Epithelial cell of prostate (primary cell): ENCODE data around the gene TXNL4B.

Experiments used
- DNase-seq: peaks from one replicate; pipeline ENCODE4 v3.0.0-alpha.2; 2011; ENCODE audit warnings: low read depth, low spot score
- H3K27ac ChIP-seq: fragments of 450-650 bp; 2 replicates; pipeline ENCODE4 v1.5.1; 2017; ENCODE audit warnings: mild to moderate bottlenecking

Gene TXNL4B

DNA sequence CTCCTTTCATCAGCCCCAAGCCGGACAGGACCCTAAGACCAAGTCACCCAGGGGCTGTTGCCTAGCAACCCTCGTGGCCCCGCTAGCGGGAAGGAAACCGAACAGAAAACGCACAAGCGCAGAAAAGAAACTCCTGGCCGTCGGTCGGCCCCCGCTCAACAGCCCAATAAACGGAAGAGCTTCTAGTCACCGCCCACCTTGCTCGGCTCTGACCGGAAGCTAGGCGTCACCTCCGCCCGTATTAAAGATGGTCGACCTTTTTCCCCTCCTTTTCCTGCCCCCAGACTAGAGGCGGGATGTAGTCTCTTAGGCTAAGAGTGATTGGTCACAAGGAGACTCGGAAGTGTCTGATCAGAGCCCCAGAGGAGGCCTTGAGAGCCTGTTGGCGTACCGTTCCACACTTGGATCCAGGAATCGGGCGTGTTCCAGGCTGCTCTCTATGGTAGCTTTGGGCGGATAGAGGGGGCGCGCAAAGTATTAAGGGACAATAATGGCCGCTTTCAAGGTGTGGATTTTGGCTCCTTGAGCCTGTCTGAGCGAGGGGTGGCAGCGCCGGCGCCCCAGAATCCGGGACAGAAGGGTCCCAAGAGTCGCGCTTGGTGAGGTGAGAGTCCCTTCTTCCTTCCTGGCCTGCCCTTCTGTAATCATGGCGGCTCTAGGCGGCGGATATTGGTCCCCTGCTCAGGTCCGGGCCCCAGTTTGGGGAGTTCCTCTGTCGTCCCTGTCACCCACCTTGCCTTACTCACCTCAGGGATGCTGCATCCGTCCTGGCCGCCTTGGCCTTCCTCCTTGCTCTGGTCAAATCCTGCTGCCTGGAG, at the start of gene TXNL4B, which contains the start of gene DHX38:
Gene TXNL4B (minus strand): TSS at position 173 of the 818 bp plus-strand sequence. CDS start 2,871 bp downstream, outside the sequence.
Gene DHX38 (plus strand): TSS at position 400 of the 818 bp plus-strand sequence. CDS start 2,311 bp downstream, outside the sequence.
- peak within 1 kb of the TSS; percentile 83 for H3K27ac ChIP-seq
- peak; percentile 95 for DNase-seq

DNA sequence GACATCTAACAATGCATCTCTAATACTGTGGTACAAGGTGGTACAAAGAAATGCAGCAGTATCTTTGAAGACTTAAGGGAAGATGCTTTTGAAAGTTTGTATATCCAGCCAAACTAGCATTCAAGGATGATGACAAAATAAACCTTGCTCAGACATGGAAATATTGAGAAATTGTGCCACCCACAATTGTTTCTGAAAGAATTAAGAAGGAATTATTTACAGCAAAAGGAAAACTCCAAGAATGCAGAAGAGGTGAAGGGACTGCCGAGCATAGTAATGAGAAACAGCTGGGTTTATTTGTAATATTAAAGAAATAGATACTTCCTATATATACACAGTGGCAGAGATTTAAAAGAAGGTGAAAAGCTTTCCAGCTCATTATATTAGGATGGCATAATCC, 49.1 kb upstream of the TXNL4B start:
- no peak for DNase-seq
- no peak overlapping the region for H3K27ac ChIP-seq

DNA sequence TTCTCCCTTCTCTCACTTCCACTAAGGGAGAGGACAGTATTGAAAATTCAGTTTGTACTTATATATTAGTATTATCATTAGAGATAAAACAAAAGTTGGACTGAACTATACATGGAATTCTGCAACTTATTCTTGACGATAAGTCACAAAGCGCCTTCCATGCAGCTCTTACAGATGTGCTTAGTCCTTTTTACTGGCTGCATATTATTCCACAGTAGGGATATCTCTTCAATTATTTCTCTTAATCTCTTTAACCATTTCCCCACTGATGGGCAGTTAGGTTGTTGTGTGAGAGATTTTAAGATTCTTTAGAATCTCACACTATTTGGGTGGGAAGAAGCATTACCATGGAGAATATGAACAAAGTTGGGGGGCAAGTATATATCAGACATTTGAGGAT, 46.5 kb upstream of the TXNL4B start:
- DNase-seq, result no peak
- H3K27ac ChIP-seq, result no peak overlapping the region

DNA sequence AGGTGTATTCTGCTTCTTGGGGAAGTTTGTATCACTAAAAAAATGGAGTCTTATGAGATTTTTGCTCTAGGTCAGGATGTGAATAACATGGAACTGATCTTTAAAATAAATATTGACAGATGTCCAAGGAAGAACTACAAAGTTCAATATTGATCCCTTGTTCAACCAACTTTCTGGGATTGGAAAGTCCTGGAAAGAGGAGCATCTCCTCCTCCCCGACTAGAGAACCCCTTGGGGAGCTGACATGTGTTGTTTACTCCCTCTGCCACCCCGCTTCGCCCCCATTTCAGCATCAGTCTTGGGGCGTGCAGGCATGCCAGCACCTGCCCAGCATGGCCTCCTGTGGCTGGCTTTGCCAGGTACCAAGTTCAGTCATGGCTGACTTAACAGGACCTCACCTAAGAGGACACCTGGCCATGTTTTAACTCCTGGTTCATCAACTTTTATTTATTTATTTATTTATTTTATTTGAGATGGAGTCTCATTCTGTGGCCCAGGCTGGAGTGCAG, 44.7 kb upstream of the TXNL4B start:
- no peak overlapping the region for H3K27ac ChIP-seq
- no peak for DNase-seq

DNA sequence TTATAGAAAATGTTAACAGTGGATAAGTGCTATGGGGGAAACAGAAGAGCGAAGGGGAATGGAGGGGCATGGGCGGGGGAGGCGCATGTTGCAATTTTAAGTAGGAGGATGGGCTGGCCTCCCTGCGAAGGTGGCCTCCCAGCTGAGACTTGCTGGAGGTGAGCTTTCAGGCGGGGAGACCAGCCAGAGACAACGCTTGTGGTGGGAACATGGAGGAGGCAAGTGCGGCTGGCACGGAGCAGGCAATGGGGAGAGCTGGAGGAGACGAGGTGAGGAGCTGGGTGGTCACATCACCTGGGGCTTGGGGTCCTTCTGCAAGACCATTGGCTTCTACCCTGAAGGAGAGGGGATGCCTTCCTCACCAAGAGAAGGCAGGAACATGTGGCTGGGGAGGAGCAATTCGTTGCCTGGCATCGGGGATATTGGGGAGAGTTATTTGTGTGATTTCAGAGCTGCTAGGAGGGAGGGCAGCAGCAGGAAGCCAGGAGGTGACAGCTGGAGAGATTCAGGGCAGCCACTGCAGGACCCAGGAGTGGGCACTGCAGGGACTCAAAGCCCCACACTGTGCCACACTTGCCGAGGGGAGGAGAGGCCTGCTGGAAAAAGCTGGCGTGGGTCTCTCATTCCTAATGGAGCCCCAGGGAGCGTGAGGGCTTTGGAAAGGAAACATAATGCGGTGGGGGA, 44.1 kb upstream of the TXNL4B start:
- no peak overlapping the region for H3K27ac ChIP-seq

DNA sequence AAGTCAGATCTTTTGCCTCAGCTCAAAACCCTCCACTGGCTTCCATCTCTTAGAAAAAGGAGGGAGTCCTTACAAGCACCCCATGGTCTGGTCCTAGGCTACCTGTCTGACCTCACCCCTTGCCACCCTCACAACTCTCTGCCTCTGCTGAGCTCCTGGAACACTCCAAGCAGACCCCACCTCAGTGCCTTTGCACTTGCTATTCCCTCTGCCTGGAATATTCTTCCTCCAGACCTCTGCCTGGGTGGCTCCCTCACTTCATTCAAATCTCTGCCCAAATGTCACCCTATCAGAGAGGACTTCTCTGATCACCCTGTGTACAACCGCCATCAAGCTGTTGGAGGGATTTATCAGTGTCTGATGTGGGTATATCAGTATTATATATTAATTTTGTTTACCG, 41.1 kb upstream of the TXNL4B start:
- H3K27ac ChIP-seq, result no peak overlapping the region
- DNase-seq, result no peak

More for the DNA sequence above, 44.1 kb upstream of the TXNL4B start:
- no peak for DNase-seq

DNA sequence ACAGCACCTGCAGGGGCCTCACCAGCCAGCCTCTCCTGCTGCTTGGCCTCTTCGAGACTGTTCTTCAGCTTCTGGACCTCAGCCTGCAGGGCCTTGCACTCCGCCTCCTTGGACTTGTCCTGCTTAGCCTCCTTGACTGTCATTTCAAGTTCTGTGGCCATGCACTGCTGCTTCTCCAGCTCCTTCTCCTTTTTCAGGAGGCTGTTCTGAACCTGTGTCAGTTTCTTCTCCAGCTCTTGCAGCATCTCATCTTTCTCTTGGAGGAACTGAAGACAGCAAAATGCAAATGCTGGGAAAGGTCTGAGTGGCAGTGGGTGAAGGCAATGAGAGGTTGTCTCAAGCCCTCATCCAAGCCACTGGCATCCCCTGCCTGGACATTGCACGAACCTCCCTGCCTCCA, 39.3 kb upstream of the TXNL4B start:
- no peak overlapping the region for H3K27ac ChIP-seq
- no peak for DNase-seq

DNA sequence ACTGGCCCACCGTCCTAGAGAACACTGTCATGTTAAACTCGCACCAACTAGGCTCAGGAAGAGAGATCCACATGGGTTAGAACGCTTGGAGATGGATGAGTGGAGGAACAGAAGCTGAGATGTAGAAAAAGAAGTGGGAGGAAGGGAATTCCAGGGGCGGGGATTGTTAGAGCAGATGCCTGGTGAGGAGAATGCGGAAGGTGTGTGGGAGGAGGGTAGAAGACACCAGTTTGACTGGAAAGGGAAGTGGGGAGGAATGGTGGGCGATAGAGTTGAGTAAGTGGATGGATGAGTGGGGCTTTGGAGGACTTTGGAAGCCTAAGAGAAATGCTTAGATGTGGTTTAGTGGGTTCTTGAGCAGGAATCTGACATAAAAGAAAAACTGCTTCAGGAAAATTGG, 37.6 kb upstream of the TXNL4B start:
- H3K27ac ChIP-seq, result no peak overlapping the region
- no peak for DNase-seq

DNA sequence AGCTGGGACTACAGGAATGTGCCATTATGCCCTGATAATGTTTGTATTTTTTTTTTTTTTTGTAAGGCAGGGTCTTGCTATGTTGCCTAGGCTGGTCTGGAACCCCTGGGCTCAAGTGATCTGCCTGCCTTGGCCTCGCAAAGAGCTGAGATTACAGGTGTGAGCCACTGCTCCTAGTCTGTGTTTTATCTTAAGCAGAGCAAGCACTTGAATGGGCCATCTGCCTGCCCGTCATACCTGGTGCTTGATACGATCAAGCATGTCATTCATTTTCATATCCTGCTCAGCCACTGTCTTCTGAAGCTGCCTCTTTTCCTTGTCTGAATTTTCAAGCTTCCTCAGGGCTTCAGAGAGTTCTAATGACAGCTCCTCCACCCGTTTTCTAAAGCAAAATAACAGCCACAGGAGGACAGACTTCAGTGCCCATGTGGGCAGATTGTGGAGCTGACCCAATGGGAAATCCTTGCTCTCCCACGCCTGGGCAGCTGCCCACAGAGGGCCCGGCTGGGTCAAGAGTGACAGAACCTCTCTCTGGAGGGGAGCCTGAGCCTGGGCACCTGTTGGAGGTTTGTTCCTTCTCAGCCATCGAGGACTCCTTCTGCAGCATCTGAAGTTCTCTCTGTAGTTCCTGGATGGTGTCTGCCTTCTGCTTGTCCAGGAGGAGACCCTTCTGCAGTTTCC, 36.7 kb upstream of the TXNL4B start:
- H3K27ac ChIP-seq, result no peak overlapping the region
- DNase-seq, result no peak

DNA sequence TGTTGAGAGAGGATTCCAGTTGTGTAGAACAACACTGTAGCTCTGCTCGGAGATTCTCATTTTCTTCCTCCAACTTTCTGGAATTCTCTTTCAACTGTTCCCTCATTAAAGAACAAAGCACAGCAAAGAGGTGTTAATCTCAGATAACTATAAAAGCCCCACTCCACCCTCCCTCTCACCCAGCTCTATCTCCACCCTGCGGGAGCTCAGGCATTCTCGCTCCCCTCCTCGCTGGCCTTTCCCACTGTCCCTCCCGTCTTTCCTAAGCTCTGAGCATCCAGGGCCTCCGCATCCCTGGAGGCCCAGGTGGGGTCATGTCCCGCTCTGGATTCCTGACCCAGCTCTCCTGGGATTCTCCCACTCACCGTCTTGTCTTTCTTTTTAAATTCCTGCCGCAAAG, 35.3 kb upstream of the TXNL4B start:
- no peak overlapping the region for H3K27ac ChIP-seq
- no peak for DNase-seq

DNA sequence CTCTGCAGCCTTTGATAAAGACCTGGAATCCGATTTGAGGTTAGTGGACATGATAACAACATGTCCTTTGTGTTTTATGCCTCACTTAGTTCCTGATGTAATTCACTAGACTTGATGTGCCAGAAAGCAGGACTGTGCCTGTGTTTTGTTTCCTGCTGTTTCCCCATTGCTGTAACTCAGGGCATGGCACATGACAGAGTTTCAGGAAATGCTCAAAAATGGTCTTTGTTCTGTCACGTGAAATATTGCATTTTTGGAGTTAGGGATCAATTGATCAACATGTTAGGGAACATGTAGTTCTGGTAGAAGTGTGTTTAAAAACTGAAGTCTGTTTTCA, 33.0 kb upstream of the TXNL4B start:
- no peak overlapping the region for H3K27ac ChIP-seq
- DNase-seq, result no peak

DNA sequence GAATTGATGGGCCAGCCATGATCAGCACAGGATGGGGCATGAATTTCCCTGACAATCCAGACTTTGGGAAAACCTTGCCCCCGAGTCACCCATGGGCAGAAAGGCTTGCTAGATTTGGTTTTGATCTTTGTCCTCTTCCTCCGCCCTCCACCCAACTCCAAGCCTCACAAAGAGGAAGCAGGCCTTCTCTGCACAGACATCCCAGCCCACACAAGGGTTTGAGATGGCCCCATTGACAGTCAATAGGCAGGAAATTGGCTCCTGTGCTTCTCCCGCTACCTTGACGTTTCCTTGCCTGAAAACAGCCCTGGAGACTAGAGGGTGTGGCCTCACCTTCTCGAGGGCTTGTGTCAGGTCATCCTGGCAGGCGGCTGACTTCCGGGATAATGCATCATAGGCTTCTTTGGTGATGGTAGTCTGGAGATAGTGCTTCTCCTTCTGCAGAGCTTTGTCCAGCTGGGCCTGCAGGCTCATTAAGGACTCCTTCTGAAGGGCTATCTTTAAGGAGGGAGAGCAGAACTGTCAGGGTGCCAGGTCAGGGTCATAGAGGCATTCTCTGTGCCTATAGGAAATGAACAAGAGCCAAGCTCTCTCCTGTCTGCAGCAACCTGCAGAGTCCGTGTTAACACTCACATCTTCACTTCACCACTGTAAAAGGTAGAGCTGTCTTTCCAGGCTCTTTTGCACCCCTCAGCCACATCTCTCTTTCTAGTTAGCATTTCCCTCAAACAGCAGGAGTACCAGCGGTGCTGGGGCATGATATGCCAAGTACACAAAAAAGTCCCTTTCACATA, 32.4 kb upstream of the TXNL4B start:
- DNase-seq, result no peak
- no peak overlapping the region for H3K27ac ChIP-seq

DNA sequence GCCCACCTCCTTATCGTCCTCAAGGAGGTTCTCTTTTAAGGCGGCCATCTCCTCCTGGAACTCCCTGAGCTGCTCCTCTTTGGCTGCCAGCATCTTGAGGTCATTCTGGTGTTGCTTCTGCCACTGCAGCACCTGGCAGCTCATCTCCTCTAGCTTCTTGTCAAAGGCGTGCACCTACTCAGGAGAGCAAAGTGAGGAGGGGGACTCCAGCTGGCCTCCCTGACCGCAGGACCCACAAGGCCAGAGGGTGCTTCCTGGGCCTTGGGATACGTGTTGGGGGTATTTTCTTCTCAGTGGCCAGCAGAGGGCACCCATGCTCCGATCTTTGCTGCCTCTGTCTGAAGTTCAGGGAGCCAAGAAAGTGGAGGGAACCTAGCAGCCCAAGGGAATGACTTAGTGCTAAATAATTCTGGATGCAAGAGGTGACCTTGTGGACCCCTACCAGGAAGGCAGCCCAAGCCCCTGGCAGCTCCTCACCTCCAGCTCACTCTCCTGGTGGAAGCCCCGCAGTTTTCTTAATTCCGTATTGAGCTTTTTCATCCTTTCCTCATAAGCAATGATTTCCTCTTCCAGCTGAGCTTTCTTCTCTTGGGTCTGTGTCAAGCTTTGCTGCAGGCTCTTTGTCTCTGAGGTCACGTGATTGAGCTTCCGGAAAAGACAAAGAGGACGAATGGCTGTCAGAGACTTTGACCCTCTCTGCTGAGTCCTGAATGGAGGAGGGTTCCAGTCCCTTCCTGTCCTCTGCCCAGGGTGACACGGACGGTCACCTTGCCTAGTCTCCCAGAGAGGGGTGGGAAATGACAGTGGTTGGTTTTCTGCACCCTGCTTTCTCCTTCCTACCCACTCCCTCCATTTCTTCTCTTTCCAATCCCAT, 31.6 kb upstream of the TXNL4B start:
- peak; percentile 10 for DNase-seq
- no peak overlapping the region for H3K27ac ChIP-seq

DNA sequence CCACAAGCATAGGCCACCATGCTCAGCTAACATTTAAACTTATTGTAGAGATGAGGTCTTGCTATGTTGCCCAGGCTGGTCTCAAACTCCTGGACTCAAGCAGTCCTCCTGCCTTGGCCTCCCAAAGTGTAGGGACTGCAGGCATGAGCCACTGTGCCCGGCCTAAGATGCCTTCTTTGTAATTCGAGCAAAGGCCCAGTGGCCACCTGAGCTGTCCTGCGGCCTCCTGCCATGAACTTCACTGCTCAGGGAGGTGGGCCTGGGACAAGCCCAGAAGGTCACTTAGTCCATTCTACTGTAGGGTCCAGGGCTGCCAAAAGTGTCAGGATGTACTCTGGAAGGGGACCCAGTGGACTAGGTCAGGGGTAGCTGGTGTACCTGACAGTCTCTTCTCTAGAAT, 30.7 kb upstream of the TXNL4B start:
- no peak for DNase-seq
- no peak overlapping the region for H3K27ac ChIP-seq

DNA sequence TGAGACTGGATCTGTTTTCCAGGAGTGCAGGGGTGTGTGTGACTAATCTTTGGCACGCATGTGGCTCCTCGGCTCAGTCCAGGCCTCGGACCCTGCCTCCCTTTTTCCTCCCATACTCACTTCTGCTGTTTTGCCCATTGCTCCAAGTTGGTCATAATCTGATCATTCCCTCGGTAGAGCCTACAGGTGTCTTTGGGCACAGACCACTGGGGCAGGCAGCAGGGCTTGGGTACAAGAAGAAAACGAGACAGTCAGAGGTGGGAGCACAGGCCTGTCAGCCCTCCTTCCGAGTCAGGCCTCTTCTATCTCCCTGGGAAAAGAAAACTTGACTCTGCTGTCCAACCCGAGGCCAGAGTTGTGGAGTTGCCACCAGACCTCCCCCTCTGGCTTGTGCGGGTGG, 30.0 kb upstream of the TXNL4B start:
- no peak for DNase-seq
- H3K27ac ChIP-seq, result no peak overlapping the region

DNA sequence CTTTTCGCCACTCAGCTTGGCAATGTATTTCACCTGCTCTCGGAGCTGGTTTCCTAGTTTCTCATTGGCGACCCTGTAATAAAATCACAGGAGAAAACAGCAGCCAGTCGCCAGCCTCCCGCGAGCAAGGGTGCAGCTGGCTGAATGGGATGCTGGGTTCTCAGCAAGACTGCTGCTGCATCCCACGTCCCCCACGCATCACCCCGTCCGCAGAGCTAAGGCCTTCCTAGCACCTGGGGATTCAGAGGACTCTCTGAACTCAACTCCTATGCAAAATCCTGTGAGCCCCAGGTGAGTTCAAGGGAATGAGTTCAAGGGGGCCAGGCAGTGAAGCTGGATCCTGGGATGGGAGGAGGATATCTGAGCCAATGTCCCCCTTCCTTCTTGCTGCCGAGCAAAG, 29.5 kb upstream of the TXNL4B start:
- no peak overlapping the region for H3K27ac ChIP-seq
- DNase-seq, result no peak

DNA sequence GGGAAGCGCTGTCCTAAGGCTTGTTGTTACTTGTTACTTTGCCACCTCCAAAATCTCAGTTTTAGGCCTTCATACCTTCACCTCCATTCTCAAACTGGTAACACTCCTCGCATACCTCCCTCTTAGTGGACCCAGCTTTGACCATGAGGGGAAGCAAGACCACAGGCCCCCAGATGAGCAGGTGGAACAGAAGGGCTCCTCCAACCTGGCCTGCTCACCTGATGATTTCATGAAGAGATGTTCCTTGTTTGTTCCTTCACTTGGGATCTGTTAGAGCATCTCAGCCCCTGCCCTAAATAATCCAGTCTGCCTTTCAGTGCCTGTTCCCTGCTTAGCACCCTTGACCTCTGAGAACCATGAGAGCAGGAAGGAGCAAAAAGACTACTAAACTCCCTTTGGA, 28.9 kb upstream of the TXNL4B start:
- H3K27ac ChIP-seq, result no peak overlapping the region
- no peak for DNase-seq

DNA sequence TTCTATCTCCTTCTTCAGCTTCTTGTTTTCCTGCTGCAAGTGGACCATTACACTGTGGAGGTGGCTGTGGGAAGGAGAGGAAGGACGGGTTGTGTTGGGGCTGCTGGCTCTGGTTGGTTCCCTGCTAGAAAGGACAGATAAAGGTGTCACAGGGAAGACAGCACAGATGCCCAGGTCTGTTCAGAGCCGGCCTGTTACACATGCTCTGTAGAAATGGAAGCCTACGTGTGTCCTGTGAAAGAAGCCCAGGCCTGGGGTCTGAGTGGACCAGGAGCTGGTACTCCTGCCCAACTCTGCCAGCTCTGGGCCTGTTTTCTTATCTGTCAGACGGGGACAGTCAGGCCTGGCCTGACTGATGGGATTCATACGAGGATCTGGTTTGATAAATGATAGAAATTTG, 26.6 kb upstream of the TXNL4B start:
- no peak overlapping the region for H3K27ac ChIP-seq
- no peak for DNase-seq

DNA sequence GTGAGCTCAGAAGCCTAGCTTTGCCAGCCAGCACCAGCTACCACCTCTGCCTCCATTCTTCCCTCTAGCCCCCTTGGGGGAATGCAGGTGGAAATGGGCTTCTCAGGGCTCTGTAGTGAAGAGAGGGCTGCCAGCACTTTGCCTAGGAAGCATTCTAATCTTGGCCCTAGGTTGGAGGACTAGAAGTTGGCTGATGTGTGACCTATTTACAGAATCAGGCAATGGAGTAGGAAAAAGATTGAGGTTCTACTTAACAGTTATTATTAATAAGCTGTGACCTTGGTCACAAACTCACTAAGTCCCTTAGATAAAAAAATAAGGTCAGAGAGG, 20.2 kb upstream of the TXNL4B start:
- no peak for DNase-seq
- H3K27ac ChIP-seq, result no peak overlapping the region
